HG03521 (cell line): ENCODE measurements around the gene CLEC4F.

Experiments used
- ATAC-seq: cut with Tn5 transposase; IDR thresholded peaks from one replicate; pipeline ENCODE4 v1.9.1; 2021; ENCODE audit warnings: mild to moderate bottlenecking, moderate library complexity; ENCODE audit not compliant: unreplicated experiment

Gene CLEC4F

DNA sequence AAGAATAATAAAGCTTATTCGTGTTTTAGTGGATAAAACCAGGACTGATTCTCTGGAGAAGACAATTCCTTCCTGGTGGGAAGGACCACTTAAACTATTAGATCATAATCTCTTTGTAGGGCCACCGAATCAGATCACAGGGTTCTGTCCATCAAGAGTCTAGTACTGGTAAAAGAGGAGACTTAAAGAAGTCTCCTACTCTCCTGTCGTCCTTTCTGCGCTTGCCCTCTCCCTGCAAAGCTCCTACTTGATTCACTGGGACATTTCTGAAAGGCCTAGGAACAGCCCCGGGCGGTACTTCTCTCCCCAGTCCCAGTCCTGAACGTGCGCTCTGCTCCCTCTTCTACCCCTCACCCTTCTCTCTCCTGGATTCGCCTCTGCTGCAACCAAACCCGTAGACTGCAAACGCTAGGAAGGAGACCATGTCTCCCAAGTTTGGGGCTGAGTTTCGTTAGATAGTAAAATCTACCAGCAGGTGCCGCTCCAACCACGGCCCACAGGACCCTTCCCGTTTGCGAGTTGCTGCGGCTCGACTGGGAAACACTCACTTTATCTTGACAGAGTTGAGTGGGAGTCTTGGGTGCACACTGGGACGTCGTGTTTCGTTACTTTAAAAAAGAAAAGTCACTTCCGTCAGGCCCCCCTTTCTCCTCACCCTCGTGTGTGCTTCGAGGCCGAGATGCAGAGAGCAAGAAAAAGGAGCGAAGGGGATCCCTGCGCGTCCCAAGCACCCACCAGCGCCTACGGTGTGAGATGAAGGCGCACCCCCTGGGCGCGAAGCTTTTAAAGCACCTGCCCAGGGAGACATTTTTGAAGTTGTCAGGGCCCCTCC, 30.9 kb downstream of the CLEC4F start:
- ATAC-seq, result no peak

DNA sequence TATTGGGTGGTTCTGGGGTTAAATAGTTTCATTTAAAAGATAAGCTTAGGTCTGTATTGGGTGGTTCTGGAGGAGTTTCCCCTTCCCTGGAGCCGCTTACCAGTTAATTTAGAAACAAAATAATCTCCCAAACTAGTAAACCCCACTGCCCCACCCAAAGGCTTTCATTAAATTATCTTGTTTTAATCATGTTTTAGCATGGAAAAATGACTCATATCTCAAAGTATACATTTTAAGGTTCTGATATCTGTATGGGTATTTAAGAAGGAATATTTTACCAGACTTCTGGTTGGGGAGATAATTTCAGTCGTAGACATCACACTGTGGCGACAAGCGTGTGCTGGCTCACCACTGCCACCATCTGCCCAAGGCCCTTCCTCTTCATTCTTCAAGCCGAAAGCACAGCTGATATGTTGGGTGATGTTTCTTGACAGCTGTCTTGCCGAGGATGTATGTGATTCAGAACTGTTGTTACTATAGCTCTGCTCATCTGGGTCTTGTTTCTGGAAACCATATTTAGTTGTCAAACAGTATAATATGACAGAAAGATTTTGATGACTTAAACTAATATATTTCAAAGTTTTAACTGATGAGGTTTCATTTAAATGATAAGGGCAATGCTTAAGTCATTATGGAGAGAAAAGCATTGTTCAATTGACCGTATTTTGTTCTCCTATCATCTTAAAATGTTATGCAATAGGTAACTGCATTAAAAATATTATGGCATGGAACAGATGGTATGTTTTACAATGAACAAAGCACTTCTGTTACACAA, 35.1 kb downstream of the CLEC4F start:
- peak; percentile 46 for ATAC-seq

DNA sequence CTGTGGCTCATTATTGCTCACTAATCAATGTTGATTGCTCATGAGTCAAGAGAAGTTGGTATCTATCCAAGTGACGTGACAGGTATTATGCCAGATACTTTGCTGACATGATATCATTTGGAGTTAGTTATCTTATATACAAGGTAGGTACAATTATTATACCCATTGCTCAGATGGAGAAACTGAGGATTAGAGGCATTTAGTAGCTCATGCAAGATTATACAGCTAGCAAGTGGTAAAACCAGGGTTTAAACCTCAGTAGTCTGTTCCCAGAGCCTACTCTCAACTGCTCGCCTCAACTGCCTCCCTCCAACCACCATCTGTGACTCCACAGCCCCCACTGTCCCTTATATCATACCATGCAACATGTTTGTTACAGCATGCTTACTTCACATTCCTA, 36.1 kb downstream of the CLEC4F start:
- no peak for ATAC-seq

DNA sequence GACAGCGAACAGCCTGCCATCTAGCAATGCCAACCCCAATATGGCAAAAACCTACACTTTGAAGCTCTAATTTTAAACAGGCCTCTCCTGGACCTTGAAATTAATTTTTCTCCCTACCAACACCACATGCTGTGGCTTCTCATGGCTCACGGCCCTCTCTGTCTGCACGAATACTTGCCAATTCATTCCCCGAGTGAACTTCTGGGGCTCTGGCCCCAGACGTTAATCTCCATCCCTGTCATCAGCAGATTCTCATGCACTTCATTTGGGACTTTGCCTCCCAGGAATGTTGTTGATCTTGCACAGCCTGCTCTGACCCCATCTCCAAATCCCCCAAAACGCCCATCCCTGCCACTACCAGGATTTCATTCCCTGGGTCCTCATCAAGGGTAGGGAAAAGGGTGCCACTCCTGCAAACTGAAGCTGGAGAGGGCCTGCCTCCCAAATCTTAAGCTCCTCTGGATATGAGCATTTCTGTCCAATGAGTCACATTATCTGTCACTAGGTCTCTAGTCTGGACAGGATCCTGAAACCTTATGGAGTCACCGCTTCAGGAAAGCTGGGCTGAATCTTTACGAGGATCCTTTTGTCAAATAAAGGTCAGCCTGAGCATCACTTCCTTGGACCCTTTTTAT, 40.4 kb downstream of the CLEC4F start:
- ATAC-seq, result no peak

DNA sequence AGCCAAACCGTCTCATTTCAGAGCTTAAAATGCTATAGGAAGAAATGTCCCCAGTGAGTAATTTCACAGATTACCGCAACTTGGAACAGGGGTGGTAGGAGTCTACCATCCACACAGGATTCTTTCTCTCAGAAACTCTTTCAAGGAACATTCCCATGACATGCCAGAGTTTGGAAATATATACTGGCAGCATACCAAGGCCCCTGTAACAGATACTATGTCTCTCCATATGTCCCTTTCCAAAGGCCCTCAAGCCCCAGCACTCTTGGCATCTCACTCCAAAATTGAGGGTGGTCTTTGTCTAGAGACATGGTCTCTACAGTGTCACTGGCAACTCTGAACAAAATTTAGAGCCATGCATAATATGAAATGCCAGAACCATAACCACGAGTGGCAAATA, 40.9 kb downstream of the CLEC4F start:
- no peak for ATAC-seq

DNA sequence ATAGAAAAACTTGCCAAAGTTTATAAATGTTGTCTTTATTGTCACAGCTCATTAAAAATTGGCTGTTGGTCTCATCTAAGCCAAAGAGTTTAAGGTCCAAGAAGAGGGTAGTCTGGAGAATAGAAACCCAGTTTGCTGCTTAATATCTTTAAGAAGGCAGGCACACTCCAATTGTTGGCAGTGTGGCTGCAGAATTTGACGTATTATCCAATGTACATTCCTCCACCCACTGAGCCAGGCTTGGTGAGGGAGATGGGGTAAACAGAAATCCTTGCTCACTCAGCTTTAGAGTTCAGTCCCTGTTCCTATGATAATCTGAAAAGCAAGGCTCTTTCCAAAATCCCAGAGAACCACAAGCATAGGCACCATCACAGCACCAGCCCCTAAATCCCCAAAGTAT, 41.7 kb downstream of the CLEC4F start:
- no peak for ATAC-seq

DNA sequence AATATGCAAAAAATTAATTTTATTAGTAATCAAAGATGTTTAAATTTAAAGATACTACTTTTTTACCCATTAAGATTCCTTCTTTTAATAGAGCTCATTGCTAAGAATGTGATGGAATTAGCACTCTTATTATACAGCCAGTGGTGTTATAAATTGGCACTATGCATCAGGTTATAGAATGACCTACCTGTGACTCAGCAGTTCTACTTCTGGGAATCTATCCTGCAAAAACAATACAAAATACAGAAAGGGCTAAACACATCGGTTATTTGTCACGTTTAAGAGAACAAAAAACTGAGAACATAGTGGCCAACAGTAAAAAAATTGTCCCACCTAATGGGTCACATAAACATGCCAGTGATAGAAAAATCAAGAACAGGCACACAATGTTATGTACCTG, 42.9 kb downstream of the CLEC4F start:
- ATAC-seq, result no peak

DNA sequence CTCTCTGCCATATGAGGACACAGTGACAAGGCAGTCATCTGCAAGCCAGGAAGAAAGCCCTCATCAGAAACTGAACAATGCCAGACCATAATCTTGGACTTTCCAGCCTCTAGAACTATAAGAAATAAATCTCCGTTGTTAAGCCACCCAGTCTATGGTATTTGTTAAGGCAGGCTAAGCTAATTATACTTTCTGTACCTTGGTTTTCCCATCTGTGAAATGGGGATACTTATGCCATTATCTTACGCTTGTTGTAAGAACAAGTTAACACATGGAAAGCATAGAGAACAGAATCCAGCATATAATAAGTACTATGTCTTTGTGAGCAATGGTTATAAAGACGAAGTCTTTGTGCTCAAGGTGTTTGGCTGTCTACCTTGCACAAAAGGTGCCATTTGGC, 44.1 kb downstream of the CLEC4F start:
- no peak for ATAC-seq

DNA sequence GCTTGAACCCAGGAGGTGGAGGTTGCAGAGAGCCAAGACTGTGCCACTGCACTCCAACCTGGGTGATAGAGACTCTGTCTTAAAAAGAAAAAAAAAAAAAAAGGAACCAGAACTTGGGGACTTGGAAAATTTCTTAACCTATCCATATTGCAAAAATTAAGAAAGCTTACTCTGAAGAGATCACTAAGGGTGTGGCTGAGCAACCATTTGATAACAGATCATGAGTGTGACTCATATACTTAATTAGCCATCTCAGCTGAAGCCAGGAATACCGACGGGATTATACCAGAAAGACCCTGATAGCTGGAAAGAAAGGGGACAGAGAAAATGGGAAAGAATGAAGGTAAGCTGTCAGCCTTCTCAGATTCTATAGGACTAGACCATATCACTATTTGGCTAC, 45.3 kb downstream of the CLEC4F start:
- no peak for ATAC-seq

DNA sequence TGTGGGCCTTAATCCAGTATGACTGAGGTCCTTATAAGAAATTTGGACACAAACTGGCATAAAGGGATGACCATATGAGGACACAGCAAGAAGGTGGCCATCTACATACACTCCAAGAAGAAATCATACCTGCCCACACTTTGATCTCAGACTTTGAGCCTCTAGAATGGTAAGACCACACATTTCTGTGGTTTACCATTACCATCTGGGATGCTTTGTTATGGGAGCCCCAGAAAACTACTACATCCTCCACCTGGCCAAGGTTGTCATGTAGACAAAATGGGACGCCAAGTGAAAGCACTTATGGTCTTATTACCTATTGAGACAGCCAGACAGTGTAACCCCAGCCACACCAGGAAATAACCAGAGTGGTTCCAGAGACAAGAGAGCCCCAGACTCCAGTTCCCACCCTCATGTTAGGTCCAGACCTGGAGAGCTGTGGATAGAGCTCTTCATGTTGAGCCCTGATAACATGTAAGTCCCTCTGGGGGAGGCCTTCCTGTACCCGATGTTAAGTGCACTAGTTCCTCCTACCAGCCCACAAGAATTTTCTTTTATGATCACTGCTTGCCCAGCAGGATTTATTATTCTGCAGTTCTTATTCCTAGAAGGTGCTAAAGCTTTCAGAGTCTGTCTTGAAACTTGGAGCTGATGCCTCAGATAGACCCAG, 47.8 kb downstream of the CLEC4F start:
- ATAC-seq, result no peak

DNA sequence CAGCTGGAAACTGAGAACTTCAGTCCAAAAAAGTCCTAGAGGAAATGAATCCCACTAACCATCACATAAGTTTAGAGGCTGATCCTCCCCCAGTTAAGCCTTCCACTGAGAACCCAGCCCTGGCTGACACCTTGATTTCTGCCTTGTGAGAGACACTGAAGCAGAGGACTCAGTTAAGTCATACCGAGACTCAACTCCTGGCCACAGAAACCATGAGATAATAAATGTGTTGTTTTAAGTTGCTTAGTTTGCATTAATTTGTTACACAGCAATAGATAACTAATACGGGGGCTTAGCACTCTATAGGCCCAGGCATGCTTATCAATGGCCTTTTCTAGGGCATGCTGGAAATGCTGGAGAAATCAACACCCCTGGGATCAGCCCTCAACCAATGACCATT, 49.0 kb downstream of the CLEC4F start:
- ATAC-seq, result no peak

DNA sequence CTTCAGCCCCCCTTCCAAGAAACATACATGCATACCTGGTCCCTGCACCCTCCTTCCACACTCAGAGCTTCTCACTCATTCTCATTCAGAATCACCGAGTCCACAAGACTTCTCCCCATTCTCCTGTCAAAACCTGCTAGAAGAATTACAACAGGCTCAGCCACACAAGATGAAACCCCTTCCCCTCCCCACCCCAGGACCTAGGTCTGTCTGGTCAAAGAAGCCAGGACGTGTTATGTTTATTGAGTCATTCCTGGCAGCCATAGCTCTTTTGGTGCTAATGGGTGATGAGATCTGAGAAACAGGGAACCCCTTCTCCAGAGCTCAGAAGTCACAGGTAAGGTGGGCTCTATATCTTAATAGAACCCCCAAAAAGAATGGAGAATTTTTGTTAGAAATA, 50.9 kb downstream of the CLEC4F start:
- no peak for ATAC-seq

DNA sequence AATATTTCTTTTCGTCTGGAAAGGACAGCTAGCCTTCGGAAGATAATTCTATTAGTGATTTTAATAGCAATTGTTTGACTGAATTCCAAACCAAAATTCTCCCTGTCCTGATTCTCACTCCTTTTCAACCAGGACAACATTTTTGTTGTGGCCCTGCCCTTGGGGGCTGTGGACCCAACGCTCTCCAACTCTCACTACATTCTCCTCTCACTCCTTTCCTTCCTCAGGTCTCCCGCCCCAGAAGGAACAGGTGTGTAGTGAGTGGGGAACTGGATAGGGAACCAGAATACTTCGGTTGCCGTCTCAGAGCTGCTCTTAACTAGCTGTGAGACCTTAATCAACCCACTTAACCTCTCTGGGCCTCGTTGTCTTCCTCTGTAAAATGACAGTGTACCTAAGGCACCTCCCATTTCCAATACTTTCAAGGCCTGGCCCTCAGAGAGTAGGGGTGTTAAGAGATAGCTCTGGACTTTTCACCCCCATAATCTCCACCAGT, 51.8 kb downstream of the CLEC4F start:
- ATAC-seq, result no peak

DNA sequence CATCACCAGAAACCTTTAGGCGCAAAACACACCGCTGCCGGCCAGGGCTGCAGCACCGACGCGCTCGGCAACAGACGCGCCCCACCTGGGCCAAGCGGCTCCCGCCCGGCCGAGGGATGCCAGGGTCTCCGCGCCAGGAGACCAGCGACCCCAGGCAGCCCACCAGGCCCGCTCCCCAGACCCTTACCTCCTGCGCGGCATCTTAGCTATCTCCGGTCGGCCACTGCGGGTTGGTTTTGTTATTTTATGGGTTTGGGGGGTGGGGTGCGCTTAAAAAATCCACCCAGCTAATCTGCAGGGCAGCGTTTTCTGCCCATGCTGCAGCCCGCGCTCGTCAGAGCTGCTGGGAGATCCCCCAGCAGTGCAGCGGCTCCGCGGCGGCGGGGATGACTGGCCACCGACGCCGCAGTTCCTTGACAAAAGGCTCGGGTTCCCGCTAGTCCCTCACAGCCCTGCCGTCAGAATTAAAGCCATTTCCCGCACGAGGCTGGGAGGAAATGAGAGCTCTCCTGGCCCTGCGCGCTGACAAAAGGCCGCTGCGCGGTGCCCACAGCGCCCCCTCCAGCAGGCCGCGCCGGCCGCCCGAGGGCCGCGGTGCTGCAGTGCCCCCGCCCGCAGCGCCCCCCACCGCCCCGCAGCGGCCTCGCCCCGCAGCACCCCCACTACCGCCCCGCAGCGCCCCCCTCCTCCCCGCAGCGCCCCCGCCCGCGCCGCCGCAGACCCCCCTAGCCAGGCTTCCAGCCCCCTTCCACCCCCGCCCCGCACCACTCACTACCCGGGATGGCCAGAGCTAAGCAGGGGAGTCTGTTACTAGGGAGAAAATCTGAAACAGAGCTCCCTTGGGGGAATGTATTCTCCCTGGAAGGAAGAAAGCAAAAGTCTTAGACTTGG, 52.5 kb downstream of the CLEC4F start, which contains the start of gene ADD2:
TSS of gene ADD2 (minus strand) at position 502 of the 891 bp plus-strand sequence. CDS start 61,792 bp downstream, outside the sequence.
- ATAC-seq, result no peak

DNA sequence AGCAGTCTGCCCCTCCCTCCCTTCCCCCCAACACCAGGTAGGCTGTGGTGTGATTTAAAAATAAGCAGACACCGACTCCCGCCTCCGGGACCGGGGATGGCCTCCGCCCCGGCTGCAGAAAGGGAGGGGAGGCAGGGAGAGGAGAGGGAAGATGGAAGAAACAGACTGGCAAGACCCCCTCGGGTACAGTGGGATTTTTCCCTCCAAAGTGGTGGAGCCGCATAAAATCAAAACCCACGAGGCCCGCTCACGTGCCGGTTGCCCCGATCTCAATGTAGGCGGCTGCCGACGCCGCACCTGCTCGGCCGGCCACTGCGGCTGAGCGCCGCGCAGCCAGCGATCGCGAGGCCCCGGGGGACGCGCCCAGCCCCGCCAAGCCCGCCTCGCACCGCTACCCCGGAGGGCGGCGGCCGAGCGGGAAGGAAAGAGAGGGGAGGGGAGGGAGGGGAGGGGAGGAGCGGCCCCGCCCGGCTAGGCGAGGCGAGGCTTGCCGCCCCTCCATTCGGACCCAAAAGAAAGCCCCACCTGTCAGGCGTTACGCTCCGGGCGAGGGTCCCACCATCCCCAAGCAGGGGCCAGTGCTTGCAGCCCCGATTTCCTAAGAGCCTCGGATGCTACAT, 53.2 kb downstream of the CLEC4F start:
- no peak for ATAC-seq

DNA sequence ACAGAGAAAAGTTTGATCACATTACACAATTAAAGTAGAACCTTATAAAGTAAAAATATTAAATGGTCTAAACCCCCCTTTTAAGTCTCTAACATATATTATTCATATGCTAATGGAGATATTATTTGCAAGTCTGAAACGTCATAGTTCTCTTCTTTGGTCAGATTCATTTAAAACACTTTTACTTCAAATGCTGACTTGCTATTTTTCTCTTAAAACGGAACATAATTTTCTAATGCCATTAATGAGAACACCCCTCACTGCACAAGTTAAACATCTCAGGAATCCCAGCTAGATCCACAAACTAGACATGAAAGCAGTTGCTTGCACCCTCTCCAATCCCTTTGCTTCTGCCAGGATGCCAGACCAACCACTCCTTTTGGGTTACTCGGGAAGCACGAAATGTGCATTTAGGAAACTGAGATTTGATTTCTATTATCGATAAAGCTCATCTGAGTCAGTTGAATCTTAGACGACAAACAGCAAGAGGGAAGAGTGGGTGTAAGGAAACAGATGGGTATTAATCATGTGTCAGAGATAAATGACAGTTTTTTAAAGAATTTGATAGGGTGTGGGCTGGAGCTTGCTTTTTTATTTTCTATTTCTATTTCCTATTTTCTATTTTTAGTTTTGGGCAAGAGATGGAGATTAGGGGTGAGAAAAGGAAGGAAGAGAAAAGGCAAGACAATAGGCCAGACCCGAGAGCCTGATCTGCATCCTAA, 53.9 kb downstream of the CLEC4F start:
- no peak for ATAC-seq

DNA sequence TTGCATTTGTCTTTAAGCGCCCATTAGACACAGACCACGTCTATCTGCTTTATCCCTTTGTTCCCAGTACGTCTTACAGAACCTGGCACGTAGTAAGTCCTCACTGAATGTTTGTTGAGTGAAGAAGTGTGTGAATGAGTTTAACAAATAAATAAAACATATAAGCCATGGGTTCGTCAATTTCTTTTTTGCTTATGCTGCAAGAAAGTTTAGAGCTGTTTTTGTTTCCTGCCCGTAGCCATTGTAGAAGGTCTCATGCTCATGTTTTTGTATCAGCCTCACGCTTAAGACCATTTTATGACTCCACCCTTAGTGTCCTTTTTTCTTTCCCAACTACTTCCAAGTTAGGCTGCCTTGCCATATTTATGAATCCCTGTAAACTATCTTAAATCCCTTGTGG, 54.9 kb downstream of the CLEC4F start:
- no peak for ATAC-seq

DNA sequence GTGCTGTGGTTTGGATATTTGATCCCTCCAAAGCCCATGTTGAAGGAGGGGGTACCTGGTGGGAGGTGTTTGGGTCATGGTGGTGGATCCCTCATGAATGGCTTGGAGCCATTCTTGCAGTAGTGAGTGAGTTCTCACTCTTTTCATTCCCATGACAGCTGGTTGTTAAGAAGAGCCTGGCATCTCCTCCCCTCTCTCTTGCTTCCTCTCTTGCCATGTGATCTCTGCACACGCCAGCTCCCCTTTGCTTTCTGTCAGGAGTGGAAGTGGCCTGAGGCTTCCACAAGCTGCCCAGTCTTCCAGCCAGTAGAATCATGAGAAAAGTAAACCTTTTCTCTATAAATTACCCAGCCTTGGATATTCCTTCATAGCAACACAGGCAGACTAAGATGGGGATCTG, 61.0 kb downstream of the CLEC4F start:
- no peak for ATAC-seq
